ENCODE data around the gene SIDT2.
"Not testable (repeated sequence)": the region's sequence is repeated elsewhere in the genome, so short reads cannot be mapped to it uniquely, and the experiment has no call there.

SIDT2 gene

GRCh38 chr11:117172724-117173421 lies 5.7 kb upstream of the SIDT2 start:
- DNase-seq, result no peak

DNA sequence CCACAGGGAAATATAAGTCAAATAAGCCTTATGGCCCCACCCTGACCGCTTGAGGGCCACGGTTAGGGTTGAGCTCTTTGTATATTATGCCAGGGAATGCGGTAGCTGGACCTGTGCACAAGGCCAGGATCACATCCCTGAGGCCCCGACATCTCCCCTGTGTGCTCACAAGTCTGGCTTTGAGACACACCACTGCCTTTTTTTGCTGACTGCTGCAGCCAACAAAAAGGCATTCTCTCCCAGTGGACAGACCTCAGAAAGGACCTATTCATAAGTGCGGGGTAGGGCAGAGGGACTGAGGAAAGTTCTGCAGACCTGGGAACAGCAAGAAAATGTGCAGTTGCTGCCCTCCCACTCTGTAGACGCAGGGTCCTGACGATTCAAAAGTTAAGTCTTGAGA lies 3.4 kb upstream of the SIDT2 start:
- DNase-seq, result no peak

DNA sequence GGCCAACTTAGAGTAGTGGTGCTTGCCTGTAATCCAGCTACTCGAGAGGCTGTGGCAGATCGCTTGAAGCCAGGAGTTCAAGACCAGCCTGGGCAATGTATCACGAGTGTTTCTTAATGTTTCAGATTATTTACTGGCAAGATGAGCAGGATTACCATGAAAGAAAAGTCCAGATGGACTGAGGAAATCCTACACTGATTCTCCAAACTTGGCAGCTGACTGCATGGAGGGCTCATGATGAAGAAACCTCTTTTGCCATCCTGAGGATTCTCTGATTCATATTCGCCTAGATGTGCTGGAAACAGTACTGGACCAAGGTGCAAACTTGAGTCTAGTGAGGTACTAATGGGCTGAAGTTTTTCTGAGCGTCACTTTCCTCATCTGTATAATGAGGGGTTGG lies 2.8 kb upstream of the SIDT2 start:
- no peak for DNase-seq

GRCh38 chr11:117176186-117176585 lies 2.4 kb upstream of the SIDT2 start:
- no peak for DNase-seq

DNA sequence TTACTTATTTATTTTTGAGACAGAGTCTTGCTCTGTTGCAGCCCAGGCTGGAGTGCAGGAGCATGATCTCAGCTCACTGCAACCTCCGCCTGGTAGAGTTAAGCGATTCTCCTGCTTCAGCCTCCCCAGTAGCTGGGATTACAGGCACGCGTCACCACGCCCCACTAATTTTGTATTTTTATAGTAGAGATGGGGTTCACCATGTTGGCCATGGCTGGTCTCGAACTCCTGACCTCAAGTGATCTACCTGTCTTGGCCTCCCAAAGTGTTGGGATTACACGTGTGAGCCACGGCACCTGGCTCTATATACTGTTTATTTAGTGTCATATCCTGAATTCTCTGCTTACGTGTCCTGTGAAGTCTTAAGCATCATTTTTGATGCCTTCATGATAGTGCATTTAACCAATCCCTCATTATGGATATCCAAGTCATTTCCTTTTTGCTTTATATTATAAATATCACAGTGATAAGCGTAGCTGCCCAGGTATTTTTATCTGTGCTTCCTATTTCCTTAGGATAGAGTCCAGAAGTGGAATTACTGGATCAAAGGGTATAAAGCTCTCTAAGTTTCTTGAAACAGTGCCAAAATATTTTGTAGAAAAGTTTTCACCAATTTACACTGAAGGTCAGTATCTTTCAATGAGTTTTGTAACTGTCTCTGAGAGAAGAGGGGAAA lies 871 bp upstream of the SIDT2 start:
- no peak for DNase-seq

DNA sequence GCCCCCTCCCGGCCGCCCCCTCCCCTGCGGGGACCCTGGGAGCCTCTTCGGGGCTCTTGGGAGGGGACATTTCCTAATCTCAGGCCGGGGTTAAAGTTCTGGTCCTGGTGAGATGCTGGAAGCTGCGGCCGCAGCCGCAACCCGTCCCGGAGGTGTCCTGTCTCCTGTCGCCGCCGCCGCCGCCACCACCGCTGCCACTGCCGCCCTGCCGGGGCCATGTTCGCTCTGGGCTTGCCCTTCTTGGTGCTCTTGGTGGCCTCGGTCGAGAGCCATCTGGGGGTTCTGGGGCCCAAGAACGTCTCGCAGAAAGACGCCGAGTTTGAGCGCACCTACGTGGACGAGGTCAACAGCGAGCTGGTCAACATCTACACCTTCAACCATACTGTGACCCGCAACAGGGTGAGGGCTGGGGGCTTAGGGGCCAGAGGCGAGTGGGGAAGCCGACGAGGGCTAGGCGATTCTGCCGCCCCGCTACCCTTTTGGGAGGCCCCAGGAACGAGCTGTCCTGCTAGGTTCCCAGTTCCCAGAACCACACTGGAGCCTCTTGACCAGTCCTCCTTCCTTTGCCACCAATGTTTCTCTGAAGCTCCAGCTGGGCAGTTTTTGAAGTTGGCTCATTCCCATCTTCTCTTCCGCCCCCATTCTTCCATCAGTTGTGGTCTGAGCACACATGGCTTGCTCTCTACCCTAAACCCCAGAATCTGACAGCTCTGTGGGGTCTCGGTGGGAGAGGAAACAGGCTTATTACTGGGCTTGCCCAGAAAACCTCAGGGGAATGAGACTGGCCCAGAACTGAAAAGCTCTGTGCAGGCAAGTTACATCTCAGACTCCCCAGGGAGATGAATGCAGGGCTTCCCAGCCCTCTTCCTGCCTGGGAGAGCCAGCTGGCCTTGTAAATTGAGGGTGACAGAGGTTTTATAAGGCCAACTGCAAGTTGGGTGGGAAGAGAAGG lies 781 bp downstream of the SIDT2 start:
- peak; percentile 59 for DNase-seq

- DNase-seq, result no peak
These were observed 1.5 kb downstream of the SIDT2 start for GRCh38 chr11:117180020-117180419.

- peak; percentile 71 for DNase-seq
These were observed 2.4 kb downstream of the SIDT2 start for GRCh38 chr11:117180661-117181585.

GRCh38 chr11:117181586-117182550 lies 3.3 kb downstream of the SIDT2 start:
- no peak for DNase-seq

GRCh38 chr11:117182551-117182935 lies 4.0 kb downstream of the SIDT2 start:
- no peak for DNase-seq

DNA sequence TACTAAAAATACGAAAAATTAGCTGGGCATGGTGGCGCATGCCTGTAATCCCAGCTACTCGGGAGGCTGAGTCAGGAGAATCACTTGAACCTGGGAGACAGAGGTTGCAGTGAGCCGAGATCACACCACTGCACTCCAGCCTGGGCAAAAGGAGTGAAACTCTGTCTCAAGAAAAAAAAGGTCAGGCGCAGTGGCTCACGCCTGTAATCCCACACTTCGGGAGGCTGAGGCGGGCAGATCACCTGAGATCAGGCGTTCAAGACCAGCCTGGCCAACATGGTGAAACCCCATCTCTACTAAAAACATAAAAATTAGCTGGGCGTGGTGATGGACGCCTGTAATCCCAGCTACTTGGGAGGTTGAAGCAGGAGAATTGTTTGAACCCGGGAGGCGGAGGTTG lies 4.6 kb downstream of the SIDT2 start:
- not testable (repeated sequence) for DNase-seq

- no peak for DNase-seq
These were observed 5.3 kb downstream of the SIDT2 start for GRCh38 chr11:117183724-117184349.

DNA sequence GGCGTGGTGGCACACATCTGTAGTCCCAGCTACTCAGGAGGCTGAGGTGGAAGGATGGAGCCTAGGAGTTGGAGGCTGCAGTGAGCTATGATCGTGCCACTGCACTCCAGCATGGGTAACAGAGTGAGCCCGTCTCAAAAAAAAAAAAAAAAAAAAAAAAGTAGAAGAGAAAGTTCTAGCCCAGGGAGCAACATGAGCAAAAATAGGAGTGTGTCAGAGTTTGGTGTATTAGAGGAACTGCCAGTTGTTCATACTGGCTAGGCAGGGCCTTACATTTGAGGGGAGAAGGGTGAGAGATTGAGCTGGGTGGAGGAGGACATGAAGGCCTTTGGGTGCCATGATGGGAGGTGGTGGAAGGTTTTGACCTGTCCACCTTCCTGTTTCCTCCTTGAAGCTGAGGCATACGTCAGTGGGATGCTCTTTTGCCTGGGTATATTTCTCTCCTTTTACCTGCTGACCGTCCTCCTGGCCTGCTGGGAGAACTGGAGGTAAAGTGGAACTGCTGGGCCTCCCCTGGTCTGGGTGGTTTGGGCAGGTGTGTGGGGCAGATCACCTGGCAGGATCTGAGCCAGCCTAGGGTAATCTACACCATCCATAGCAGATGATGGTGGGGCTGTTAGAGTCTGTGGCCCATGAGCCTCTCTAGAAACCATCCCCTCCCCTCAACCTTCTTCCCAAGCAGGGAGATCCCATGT lies 7.3 kb downstream of the SIDT2 start:
- no peak for DNase-seq

- DNase-seq, result no peak
These were observed 7.9 kb downstream of the SIDT2 start for GRCh38 chr11:117186431-117186761.

DNA sequence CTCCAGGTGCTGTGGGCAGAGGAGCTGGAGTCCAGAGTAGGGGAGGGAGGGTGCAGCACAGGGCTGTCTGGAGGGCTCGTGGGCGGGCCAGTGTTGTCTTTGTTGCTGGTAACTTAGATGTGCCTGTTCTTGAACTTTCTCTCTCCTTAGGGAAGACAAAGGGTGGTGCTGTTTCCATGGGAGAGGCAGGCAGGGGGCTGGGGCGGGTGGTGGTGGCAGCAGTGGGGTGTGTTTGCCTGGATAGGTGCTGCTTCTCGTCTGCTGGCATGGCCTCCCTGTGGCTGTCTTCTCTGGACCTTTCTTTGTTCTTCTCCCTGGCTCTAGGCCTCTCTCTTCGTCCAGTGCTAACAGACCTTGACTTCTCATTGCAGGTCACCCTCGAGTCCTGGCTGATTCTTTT lies 8.5 kb downstream of the SIDT2 start:
- DNase-seq, result no peak

DNA sequence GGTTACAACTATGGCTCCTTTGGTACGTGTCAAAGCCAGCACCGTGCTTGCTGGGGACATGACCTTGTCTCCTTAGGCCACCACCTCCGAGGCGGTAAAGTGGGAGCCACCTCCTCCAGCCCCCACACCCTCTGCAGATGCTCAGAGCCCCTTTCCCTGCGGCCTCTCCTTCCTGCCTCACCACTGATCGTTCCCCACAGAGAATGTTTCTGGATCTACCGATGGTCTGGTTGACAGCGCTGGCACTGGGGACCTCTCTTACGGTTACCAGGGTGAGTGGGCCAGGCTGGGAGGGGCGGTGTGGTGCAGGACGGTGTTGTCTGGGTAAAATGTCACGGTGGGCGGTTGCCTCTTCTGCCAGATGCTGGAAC lies 8.9 kb downstream of the SIDT2 start:
- DNase-seq, result no peak

GRCh38 chr11:117187799-117188481 lies 9.4 kb downstream of the SIDT2 start:
- DNase-seq, result no peak

DNA sequence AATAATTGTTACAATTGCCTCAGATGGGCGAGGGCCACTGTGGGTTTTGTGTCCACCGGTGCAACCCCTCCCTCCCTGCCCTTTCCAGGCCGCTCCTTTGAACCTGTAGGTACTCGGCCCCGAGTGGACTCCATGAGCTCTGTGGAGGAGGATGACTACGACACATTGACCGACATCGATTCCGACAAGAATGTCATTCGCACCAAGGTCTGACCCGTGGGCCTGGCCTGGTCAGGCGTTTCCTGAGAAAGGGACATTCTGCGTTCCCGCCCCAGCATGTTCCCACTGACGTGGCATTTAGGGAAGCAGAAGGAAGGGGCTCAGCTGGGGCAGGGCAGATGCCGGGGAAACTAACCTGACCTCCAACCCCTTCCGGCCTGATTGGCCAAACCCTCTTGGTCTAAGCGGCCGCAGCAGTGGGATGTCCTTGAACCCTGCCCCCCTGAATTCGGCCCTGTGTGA lies 10.1 kb downstream of the SIDT2 start:
- DNase-seq, result no peak

DNA sequence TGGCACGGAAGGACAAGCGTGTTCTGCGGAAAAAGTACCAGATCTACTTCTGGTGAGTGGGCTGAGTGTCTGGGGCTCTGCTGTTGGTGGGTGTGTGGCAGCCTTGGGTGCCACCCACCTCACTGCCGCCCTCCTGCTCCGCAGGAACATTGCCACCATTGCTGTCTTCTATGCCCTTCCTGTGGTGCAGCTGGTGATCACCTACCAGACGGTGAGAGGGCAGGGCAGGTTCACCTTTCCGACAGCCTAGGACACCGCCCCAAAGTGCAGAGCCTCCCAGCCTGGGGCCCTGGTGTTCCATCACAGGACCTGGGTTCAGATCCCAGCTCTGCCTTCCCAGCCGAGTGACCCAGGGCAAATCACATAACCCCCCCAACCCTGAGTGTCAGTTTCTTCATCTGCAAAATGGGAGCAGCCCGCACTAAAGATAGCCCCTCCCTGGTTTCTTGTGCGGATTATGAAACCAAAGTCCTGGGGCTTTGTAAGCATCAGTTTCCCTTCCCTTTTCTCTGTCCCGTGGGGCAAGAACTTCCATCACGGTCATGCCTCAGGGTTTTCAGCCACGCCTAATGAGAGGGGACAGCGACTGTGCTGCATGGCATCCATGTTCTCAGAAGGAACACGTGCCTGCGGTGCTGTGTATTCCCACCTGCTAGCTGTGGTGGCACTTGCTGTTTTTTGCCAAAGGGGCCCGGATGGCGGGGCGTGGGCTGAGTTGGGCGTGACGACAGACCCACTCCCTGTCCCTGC lies 10.8 kb downstream of the SIDT2 start:
- DNase-seq, result no peak
